OCI-LY3 (cell line): ENCODE measurements around the gene FANCC.

Experiments
- EZH2phosphoT487 ChIP-seq: fragments of 200-600 bp; shearing (Covaris generic); IDR thresholded peaks from 2 replicates; pipeline ENCODE4 v1.6.1; 2018; ENCODE audit warnings: antibody characterized with exemption, mixed run types, low read depth
- TF ChIP-seq, protein P1 (sequence below): fragments of 200-600, 300-600 bp; sonication (generic); IDR thresholded peaks from 2 replicates; pipeline ENCODE4 v1.5.1; 2014; ENCODE audit warnings: antibody characterized with exemption, low read length, low read depth

DNA sequence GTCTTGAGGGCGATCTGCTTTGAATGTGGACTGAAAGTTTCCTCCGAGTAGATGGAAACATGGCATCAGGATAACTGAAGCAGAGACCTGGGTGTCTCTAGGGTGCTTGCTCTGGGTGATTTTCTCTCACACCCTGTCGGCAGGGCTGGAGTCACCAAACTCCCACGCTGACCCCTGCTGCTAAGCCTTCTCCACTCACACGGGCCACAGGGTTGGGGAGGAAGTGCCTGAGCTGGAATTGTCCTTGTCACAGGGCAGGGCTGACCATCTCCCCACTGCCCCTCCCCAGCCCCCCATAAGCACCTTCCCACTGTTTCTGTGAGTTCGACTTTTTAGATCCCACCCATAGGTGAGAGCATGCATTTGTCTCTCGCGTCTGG is 212.9 kb downstream of the FANCC start:
- TF ChIP-seq, protein P1, sequence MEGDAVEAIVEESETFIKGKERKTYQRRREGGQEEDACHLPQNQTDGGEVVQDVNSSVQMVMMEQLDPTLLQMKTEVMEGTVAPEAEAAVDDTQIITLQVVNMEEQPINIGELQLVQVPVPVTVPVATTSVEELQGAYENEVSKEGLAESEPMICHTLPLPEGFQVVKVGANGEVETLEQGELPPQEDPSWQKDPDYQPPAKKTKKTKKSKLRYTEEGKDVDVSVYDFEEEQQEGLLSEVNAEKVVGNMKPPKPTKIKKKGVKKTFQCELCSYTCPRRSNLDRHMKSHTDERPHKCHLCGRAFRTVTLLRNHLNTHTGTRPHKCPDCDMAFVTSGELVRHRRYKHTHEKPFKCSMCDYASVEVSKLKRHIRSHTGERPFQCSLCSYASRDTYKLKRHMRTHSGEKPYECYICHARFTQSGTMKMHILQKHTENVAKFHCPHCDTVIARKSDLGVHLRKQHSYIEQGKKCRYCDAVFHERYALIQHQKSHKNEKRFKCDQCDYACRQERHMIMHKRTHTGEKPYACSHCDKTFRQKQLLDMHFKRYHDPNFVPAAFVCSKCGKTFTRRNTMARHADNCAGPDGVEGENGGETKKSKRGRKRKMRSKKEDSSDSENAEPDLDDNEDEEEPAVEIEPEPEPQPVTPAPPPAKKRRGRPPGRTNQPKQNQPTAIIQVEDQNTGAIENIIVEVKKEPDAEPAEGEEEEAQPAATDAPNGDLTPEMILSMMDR: no peak
- no peak for TF ChIP-seq EZH2phosphoT487
